Hematopoietic multipotent progenitor cell (in vitro differentiated cells): ENCODE results near the gene SOWAHA. TPM values are rescaled to one million over a fixed set of nuclear protein-coding genes. Genes with fewer than 3 reads are reported as not detected.
"Not testable (repeated sequence)": the region's sequence is repeated elsewhere in the genome, so short reads cannot be mapped to it uniquely, and the experiment has no call there.

ENCODE experiments used
- DNase-seq, 3 donors: peaks; one replicate each; pipeline ENCODE4 v3.0.0-alpha.2; 2011 to 2015; ENCODE audit warnings: low read depth in 2 of 3, low spot score in 2 of 3
- total RNA-seq: library from RNA; depleted of rRNA; stranded (reverse); fragments of >200 nt; gene quantifications from one replicate; pipeline ENCODE4 v1.2.3, GENCODE V29; 2012

The SOWAHA gene
- total RNA-seq, 1 donor: not detected

GRCh38 chr5:132806804-132807162 is 6.3 kb upstream of the SOWAHA start:
- not testable (repeated sequence) for DNase-seq

GRCh38 chr5:132807163-132807838 is 5.8 kb upstream of the SOWAHA start:
- peak in 1 of 3 donors; percentile 42 for DNase-seq

- DNase-seq: no peak
Observed at GRCh38 chr5:132808448-132808847, 4.7 kb upstream of the SOWAHA start.

GRCh38 chr5:132808866-132809265 is 4.2 kb upstream of the SOWAHA start:
- DNase-seq: no peak

GRCh38 chr5:132810605-132811004 is 2.5 kb upstream of the SOWAHA start:
- DNase-seq: no peak

GRCh38 chr5:132812123-132812765 is 858 bp upstream of the SOWAHA start:
- no peak for DNase-seq

GRCh38 chr5:132813599-132814502 is 749 bp downstream of the SOWAHA start:
- no peak for DNase-seq

- DNase-seq: no peak
Observed at GRCh38 chr5:132814503-132815294, 1.6 kb downstream of the SOWAHA start.

- no peak for DNase-seq
Observed at GRCh38 chr5:132815454-132815853, 2.4 kb downstream of the SOWAHA start.

- DNase-seq: no peak
Observed at GRCh38 chr5:132816083-132816482, 3.0 kb downstream of the SOWAHA start.

- DNase-seq: no peak
Observed at GRCh38 chr5:132816554-132816953, 3.5 kb downstream of the SOWAHA start.

- DNase-seq: no peak
Observed at GRCh38 chr5:132817011-132817410, 3.9 kb downstream of the SOWAHA start.

GRCh38 chr5:132819468-132819867 is 6.4 kb downstream of the SOWAHA start:
- no peak for DNase-seq

GRCh38 chr5:132820162-132820754 is 7.2 kb downstream of the SOWAHA start:
- DNase-seq: peak; percentile 79 to 95 (median 88)

GRCh38 chr5:132821350-132821749 is 8.2 kb downstream of the SOWAHA start:
- DNase-seq: no peak

GRCh38 chr5:132821791-132822190 is 8.7 kb downstream of the SOWAHA start:
- no peak for DNase-seq

GRCh38 chr5:132822650-132823480 is 9.8 kb downstream of the SOWAHA start:
- DNase-seq: peak in 1 of 3 donors; percentile 37

- no peak for DNase-seq
Observed at GRCh38 chr5:132823481-132824050, 10.5 kb downstream of the SOWAHA start.

- no peak for DNase-seq
Observed at GRCh38 chr5:132824426-132824825, 11.3 kb downstream of the SOWAHA start.
